Amygdala (tissue), 56 donors: Measurements from ENCODE around the gene PHLPP1.
"Not testable (repeated sequence)": the region's sequence is repeated elsewhere in the genome, so short reads cannot be mapped to it uniquely, and the experiment has no call there.

Source experiments
- DNase-seq, 56 donors: peaks; one replicate each; lab custom pipeline; 2025; lab: John Stamatoyannopoulos, UW

The PHLPP1 gene

DNA sequence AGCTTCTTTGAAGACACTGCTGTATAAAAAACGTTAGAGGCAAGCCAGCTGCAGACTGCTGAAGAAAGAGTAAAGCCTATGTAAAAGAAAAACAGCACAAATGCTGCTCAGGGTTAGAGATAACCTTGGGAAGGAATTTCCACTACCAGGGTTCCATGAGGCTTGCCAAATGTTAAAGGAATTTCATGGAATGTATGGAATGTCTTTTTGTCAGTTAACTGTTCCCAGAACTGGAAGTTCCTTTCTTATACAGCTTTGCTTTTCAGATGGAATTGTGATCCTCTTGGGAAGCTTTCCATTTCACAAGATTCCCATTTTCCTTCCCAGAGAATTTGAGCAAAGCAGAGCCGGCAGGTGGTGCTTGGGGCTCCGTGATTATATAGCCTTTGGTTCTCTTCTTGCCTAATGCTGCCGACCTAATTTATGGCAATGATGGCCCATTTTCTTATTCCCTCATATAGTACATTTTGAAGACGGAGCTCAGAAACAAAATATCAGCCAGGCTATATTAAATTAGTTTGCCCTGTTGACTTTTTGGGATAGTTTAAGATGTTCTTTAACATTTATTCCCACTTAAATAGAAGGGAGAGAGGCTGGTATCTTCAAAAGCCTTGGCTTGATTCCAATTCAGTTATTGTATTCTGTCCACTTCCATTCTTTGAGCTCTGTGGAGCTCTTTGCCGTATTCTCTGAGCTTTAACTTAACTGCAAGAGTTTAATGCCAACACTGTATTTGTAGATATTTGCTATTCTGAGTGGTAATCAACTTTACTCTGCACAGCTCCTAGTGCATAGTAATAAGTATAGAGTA is 162.3 kb downstream of the PHLPP1 start:
- no peak for DNase-seq

DNA sequence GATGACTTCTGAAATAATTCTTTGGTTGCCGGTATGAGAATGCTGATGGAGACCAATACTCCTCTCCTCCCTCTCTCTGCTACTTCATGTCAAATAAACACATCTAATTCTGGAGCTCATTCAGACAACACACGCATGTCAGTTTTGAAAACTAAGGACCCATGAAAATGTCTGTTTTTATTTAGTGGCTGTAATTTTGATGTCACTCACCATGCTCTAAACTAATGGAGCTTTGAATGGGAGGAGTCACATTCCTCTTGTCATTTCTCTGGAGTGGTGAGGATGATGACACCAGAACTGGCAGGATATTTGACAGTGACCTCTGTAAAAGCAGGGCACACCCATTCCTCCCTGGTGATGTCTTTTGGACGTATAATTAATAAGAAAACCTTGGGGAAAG is 163.0 kb downstream of the PHLPP1 start:
- no peak for DNase-seq

DNA sequence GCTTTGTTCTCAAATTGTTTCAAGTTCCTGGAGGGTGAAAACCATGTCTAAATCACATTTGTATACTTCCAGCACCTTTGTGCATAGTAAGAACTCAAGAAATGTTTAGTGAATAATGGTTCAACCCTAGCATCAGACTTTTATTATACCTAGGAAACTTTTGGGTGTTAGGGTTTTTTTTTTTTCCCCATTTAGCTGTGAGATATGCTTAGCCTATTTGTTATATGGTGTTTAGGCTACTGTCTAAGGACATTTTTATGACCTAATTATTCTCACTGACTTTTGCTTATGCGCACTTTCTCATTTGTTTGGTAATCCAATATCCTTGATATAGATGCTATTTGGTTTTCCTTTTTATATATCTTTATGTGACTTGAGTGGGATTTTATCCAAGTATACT is 164.7 kb downstream of the PHLPP1 start:
- no peak for DNase-seq

DNA sequence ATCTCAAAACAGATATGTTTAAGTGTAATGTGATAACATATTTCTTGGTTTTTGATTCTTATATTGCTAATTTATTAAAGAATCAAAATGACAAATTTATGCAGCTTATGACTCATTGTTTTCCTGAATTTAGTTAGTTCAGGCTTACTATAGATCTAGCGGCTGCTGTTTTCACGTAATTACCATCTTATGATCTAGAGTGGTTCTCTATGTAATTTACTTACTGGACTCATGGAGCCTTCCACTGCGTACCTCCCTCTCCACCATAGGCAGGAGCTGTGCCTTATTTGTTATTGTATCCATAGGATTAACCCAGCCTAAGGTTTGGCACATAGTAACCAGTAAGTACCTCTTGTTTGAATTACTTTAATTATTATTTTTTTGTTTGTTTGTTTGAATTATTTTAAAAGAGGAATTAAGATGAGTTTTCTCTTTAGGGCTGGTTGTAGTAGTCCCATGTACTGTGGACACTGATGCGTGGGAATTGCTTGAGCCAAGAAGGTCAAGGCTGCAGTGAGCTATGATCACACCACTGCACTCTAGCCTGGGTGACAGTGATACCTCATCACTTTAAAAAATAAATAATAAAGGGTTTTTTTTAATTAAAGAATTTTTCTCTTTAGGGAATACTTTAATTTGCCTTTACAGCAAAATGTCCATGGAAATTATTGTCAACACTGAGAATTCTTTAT is 165.5 kb downstream of the PHLPP1 start:
- no peak for DNase-seq

DNA sequence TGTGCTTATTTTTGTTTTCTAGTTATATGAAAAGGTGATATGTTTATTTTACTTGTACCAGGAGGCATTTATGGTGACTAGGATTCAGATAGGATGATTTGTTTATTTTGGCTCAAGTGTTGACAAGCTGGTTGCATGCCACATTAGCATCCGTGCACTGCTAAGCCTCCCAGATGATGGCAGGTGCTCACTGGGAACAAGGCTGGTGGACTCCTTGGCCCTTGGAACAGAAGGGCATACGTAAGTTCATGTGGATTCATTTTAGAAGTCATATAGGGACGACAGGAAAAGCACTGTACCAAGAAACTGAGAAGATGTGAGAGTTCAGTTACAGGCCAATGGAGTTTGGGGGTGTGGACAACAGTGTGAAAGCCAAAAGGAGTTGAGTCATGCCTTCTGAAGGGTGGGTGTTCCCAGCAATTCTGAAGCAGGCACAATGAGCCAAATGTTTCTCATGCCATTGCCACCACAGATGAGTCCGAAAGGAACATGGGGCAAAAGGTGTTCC is 166.2 kb downstream of the PHLPP1 start:
- no peak for DNase-seq

DNA sequence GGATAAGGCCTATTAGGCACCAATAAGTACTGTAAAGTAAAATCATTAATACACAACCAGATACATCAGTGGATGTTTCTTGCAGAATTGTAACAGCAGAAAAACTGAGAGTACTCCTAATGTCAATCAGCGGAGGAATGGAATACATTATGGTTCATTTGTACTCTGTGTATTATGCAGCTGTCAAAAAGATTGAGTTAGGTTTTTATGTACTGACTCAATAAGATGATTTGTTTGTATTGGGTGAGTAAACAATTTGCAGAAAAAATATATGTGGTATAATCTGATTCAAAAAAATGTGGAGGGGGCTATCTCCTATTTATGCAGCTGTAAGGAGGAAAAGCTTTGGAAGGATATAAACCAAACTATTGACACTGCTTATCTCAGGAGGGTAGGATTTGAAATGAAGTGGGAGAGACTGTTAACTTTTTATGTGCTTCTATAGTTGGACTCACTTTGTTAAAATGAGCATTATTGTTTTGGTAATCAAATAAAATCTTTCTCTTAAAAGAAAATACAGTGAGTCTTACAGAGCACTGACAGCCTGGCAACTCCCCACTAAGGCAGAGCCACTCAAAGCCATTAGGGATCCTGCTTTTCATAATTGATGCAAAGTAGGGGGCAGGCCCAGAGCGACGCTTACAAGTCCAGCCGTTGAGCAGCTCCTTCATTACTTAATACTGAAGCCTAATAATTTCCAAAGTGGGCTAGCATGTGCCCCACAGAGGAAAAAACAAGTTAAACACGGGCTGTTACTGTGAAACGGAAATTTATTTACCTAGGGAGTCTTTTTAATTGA is 168.8 kb downstream of the PHLPP1 start:
- DNase-seq, result no peak

DNA sequence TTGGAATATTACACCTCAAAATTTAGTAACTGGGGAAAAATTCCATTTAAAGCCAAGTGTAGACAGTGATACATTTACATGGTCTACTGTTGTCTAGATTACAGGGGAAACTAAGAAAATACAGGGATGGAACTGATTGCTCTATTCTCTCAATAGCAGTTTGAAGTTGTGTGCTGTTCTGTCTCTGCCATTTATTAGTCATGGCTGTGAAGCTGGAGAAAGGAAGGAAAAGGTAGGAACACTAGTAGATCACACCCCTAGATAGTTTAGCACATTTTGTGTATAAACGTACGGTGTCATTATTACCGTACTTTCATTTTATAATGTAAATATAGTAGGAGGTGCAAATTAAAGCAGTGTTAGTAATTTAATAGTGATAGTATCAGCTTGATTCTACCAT is 170.5 kb downstream of the PHLPP1 start:
- no peak for DNase-seq

DNA sequence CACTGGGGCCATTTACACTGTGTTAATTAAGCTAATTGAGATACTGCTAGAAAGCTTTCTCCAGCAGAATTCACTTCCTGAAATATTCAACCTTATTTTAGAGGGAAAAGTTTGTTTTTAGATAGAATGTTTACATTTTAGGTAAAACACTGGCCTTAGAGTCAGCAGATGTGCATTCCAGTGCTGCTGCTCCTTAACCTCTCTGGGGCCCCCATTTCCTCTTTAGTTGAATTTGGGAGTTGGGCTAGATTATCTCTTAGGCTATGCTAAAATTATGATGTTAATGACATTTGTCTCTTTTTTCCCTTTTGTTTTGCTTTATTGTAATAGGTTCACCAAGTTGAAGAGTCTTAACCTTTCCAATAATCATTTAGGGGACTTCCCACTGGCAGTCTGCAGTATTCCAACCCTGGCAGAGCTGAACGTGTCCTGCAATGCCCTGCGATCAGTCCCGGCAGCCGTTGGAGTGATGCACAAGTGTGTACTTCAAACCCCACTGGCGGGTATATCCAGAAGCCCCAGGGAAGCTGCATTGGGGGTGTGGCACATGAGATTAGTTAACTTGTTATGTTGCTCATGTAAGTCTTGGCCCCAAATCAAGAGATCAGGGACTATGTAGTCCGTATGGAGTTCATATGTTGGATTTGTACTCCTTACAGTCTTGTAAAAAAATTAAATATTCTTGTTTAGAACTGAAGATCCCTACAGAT is 179.5 kb downstream of the PHLPP1 start:
- DNase-seq, result no peak

DNA sequence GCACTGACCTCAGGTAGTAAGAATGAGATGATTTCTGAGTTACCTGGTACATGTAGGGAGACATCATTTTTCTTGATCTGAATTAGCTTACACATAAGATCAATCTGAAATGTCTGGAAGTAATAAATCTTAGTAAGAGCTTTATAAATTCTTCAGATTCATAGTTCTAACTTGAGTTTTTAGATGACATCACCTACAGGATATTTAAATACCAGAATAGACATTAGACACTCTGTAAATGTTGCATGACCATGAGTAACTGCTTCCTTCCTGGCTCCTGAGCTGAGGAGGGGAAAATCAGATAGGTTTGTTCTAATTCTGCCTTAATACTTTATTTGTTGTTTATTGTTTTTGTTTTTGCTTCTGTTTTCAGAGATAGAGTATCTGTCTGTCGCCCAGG is 181.8 kb downstream of the PHLPP1 start:
- no peak for DNase-seq

DNA sequence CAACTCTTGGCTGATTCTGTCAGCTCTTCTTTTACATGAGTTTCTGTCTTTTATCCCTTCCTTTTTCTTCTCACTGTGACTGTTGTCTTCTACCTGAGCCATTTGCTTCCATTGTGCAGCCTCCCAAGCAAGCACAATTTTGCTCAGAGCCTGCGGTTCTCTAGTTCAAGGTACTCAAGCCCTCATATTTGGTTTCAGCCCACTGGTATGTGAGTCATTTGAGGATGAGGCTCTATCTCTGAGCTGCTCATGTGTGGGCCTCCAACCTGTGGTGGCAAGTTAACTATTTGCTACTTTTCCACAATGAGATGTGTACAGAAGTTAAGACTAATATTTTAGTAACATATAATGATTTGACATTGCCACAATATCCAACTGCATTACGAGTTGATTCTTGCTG is 183.0 kb downstream of the PHLPP1 start:
- DNase-seq, result no peak

DNA sequence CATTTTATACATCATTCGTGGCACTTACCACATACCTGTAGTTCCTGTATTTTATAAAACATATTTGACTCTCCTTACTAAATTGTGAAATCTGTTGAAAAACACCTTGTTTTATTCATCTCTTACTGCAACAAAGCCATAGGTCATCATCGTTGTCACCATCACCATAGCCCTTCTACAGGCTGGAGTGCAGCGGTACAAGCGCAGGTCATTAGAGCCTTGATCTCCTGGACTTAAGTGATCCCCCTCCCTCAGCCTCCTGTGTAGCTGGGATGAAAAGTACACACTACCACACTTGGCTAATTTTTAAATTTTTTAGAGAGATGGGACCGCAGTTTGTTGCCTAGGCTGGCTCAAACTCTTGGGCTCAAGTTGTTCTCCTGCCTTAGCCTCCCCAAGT is 184.2 kb downstream of the PHLPP1 start:
- DNase-seq, result no peak

DNA sequence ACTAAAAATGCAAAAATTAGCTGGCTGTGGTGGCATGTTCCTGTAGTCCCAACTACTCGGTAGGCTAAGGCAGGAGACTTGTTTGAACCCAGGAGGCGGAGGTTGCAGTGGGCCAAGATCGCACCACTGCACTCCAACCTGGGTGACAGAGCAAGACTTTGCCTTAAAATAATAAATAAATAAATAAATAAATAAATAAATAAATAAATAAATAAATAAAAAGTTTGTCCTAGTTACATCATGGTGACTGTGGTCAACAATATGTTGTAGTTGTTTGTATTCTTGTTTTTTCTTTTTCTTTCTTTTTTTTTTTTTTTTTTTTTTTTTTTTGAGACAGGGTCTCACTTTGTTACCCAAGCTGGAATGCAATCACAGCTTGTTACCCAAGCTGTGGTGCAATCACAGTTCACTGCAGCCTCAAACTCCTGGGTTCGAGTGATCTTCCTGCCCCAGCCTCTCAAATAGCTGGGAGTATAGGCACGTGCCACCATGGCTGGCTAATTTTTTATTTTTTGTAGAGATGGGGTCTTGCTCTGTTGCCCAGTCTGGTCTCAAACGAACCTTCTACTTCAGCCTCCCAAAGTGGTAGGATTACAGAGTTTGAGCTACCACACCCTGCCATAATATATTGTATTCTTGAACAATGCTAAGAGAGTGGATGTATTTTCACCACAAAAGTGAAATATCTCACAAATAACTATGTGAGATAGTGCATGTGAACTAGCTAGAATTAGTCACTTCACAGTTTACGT is 185.0 kb downstream of the PHLPP1 start:
- DNase-seq, result no peak

DNA sequence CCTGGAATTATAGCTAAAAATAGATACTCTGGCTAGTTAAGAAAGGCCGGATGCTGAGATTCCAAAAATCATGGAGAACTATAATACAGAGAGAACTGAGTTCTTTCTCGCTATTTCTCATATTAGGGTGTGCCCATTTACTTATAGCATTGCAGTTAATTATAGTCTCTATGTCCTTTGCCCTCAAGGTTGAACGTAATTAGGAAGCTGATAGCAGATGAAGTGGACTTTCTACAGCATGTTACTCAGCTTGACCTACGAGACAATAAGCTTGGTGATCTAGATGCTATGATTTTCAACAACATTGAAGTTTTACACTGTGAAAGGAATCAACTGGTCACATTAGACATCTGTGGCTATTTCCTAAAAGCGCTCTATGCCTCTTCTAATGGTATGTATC is 187.4 kb downstream of the PHLPP1 start:
- no peak for DNase-seq

DNA sequence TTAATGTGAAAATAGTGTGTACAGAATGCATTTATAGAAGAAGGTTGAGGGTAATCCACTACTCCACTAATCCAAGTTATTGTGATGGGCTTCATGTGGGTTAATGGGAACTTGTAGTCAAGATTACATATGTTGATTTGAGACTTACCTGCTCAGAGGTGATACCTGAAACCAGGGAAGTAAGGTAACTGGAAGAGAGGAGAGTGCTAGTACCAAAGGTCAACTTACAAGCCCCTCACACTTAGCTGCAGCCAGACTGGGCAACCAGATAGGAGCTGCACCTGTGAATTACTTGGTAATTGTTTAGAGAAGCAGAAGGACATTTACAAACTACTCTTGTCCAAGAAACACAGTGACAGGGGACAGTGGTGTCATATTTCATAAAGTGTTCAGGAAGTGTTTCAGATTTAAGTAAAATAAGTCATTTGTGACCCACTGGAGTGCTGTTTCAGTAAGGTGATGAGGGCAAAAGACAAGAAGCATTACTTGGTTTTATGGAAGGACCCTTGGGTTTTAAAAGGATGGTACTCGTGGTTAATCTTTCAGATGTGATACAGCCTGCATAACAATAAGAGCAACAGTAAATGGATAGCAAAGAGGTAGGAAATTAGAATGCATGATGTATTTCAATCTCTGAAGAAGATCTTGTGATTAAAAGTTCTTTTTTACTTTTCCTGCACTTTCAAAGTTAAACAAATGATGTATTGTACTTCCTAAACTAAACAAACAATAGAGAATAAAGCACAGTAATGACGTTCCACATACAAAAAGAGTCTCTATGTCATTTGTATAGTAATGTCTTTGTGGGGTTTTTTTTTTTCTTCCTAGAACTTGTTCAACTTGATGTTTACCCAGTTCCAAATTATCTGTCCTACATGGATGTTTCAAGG is 189.3 kb downstream of the PHLPP1 start:
- peak in 1 of 56 donors; percentile 47 for DNase-seq

DNA sequence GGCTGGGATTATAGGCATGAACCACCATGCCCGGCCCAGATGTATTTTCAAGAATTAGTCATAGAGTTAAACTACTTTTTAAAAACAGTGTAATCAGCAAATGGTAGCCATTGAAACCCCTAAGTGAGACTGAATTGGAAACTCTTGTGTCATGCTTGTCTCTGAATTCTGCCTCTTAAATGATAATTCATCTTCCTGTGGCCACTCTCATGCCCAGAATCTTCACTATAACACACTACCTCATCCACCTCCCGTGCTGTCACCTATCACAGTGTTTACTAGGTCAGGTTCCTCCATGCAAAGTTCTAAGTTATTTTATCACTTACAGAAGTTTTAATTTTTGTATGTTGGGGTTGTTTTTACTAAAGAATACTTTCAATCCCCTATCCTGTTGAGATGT is 197.5 kb downstream of the PHLPP1 start:
- DNase-seq, result no peak

DNA sequence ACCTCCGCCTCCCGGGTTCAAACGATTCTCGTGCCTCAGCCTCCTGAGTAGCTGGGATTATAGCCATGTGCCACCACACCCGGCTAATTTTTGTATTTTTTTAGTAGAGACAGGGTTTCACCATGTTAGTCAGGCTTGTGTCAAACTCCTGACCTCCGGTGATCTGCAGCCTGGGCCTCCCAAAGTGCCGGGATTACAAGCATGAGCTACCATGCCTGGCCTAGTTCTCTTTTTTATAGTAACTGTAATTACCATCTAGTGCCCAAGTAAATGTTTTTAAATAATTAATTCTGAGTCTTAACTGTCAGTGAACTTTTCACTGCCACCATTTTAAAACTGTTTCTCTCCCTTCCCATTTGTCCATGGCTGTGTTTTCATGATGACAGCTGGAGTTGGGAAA is 198.5 kb downstream of the PHLPP1 start:
- not testable (repeated sequence) for DNase-seq

DNA sequence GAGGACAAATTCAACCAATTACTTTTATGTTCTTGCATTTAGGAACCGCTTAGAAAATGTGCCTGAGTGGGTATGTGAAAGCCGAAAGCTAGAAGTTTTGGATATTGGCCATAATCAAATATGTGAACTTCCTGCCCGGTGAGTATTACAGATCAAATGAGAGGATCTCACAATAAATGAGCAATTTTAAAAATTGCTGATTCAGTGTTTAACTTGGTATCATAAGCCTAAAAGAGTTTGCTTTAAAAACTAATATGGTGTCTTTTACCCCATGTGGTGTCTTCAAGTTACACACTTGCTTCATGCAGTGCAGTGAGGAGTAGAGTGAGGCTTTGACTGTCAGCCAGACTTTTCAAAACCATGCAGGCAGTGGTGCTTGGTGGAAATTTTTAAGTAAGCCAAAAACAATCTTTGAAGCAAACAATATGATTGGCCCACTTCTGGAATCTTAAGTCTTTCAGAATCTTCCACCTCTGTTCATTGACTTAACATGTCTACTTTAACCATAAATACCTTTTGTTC is 199.6 kb downstream of the PHLPP1 start:
- DNase-seq, result no peak

DNA sequence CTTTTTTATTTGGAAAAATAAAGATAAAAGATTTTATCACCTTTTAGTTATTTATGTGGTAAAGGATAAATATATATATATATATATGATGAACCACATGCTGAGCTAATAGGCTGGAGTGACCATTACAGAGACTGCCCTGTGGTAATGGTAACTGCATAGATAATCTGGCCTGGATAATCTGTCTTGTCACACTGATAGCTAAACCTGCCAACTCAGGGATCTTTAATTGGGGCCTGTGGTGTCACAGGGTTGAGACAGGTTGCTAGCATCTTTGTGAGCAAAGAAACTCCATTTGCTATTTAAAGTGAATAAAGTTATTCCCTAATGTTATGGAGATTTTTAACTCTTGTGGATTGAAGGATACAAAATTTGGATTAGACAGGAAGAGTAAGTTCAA is 203.0 kb downstream of the PHLPP1 start:
- DNase-seq, result no peak
